NCI-H1436 (cell line): ENCODE data around the gene SPTBN4.

Experiments
- DNase-seq: peaks from one replicate; lab custom pipeline; 2025; lab: John Stamatoyannopoulos, UW

The SPTBN4 gene

DNA sequence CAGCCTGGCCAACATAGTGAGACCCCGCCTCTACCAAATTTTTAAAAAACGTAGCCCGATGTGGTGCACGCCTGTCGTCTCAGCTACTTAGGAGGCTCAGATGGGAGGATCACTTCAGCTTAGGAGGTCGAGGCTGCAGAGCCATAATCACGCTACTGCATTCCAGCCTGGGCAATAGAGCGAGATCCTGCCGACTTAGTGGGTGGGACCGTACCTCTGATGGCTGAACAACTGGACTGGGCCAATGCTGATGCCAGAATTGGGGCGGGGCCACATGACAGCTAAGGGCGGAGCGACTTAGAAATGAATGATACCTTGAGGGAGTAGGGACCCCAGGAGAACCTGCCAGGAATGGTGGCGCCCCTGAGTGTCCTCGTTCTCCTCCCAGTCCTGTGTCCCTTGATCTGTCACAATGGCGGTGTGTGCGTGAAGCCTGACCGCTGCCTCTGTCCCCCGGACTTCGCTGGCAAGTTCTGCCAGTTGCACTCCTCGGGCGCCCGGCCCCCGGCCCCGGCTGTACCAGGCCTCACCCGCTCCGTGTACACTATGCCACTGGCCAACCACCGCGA, 137.9 kb downstream of the SPTBN4 start:
- no peak for DNase-seq

DNA sequence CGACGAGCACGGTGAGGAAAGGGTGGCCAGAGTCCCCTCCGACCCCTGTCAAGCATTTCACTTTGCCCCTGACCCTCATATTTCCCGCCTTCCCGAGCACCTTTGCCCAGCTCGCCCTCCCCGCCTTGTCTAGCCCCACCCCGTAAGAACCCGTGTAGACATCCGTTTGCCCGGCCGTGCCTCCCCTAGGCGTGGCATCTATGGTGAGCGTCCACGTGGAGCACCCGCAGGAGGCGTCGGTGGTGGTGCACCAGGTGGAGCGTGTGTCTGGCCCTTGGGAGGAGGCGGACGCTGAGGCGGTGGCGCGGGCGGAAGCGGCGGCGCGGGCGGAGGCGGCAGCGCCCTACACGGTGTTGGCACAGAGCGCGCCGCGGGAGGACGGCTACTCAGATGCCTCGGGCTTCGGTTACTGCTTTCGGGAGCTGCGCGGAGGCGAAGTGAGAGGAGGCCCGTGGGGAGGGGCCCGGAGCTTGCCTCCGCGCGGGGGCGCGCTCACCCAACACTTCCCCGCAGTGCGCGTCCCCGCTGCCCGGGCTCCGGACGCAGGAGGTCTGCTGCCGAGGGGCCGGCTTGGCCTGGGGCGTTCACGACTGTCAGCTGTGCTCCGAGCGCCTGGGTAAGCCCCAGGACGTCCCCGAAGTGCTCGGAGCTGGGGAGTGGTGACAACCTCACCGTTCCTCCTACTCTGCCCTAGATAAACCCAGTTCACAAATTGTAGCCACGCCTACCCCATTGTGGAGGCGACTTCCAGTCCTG, 138.6 kb downstream of the SPTBN4 start:
- DNase-seq: peak; percentile 33

DNA sequence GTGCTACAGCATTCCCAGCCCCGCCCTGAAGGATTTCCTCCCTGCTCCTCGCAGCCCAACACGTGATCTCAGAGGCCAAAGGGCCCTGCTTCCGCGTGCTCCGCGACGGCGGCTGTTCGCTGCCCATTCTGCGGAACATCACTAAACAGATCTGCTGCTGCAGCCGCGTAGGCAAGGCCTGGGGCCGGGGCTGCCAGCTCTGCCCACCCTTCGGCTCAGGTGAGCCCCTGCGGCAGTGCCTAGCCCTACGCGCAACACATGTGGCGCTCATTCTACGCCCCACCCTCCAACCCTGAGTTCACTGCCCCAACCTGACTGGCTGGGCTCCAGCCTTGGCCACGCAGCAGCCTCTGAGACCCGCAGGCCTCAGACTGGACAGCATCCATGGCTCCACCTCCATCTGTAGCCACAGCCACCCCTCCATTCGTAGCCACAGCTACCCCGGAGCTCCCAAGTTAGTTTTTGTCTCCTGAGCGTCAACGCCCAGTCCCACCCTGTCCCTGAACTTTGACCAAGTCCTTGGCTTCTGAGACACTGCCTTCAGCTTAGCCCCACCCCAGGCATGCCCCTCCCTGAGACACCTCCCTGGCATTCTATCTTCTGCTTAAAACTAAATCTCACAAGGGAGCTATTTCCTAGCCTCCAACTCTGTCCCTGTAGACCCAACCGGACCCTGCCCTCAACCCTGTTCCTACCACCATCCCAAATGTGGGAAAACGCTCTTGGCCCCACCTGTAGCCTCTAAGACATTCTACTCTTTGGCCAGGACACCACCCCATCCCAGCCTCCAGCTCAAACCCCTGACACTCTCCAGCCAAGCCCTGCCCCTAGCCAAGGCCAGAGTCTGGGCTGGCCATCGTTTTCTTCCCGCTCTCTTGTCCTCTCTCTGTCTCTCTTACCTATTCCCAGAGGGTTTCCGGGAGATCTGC, 140.8 kb downstream of the SPTBN4 start:
- no peak for DNase-seq

DNA sequence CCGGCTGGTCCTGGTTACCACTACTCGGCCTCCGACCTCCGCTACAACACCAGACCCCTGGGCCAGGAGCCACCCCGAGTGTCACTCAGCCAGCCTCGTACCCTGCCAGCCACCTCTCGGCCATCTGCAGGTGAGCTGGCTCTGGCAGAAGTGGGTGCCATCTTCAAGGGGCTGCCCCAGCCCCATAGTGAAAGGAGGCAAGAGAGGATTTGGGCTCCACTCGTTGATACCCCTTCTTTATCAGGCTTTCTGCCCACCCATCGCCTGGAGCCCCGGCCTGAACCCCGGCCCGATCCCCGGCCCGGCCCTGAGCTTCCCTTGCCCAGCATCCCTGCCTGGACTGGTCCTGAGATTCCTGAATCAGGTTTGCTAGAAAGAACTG, 141.4 kb downstream of the SPTBN4 start:
- no peak for DNase-seq

DNA sequence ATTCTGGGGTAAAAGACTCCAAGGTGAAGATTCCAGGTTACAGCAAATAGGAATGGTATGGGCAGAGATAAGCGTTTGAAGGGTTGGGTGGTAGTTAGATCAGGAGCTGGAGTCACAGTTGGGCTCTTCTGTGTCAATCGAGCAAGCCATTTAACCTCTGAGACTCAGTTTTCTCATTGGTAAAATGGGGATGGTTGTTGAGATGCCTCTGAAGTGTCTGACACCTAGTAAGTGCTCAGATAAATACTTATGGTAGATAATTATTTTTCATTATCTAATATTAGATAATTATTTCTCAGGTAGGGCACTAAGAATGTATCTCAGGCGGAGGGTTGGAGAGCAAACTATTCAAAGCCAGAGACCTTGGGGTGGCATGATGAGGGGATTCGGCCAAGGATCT, 142.2 kb downstream of the SPTBN4 start:
- no peak for DNase-seq

DNA sequence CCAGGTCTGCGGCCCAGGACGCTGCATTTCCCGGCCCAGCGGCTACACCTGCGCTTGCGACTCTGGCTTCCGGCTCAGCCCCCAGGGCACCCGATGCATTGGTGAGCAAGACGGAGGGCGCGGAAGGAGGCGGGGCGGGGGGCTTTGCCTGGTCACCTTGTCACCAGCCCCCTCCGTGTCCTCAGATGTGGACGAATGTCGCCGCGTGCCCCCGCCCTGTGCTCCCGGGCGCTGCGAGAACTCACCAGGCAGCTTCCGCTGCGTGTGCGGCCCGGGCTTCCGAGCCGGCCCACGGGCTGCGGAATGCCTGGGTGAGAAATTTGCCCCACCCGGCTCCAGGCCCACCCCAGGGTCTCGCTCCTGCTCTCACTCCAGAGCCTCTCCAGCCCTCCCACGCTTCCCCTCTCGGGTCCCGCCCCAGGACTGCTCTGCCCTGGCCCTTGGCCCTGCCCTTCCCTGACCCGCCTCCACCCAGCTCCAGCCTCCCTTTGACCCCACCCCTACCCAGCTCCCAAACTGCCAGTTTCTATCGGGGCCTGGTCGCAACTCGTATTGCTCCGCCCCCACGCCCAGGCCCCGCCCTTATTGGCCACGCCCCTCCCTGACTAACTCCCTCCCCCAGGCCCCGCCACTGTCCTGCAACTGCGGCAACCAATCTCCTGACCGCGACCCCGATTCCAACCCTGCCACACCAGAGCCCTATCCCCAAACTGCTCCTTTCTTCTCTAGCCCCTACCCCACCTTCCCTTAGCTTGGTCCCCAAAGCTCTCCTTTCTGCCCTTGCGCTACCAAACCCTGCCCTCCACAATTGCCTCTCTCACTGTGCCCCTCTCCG, 143.0 kb downstream of the SPTBN4 start:
- peak; percentile 80 for DNase-seq

DNA sequence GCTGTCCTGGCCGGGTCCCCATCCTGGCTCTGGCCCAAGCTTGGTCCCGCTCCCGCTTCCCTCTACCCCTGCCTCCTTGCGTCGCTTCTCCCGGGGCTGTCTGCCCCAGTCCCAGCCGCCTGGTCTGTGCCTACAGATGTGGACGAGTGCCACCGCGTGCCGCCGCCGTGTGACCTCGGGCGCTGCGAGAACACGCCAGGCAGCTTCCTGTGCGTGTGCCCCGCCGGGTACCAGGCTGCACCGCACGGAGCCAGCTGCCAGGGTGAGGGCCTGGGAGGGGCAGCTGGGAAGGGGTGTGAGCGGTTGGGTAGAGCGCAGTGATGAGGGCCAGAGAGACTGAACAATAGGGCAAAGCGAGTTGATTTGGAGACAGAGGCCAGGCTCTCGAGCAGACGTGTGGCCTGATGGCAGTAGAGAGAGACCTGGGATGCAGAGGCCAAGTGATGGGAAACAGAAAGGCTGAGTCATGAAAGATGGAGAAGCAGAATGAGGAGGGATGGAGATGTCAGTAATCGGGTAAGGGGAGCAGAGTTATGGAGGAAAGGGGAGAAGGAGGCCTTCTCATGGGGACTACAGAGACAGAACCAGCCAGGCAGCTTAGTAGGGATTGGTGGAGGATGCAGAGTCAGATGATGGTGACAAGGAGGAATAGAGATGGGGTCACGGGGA, 143.7 kb downstream of the SPTBN4 start:
- peak; percentile 36 for DNase-seq

DNA sequence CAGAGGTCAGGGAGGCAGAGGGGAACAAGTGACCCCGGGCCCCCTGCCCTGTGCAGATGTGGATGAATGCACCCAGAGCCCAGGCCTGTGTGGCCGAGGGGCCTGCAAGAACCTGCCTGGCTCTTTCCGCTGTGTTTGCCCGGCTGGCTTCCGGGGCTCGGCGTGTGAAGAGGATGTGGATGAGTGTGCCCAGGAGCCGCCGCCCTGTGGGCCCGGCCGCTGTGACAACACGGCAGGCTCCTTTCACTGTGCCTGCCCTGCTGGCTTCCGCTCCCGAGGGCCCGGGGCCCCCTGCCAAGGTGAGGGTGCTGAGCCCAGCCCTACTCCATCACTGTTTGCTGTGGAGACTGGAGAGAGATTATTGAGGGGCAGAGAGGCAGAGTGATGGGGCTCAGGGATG, 144.3 kb downstream of the SPTBN4 start:
- DNase-seq: no peak

DNA sequence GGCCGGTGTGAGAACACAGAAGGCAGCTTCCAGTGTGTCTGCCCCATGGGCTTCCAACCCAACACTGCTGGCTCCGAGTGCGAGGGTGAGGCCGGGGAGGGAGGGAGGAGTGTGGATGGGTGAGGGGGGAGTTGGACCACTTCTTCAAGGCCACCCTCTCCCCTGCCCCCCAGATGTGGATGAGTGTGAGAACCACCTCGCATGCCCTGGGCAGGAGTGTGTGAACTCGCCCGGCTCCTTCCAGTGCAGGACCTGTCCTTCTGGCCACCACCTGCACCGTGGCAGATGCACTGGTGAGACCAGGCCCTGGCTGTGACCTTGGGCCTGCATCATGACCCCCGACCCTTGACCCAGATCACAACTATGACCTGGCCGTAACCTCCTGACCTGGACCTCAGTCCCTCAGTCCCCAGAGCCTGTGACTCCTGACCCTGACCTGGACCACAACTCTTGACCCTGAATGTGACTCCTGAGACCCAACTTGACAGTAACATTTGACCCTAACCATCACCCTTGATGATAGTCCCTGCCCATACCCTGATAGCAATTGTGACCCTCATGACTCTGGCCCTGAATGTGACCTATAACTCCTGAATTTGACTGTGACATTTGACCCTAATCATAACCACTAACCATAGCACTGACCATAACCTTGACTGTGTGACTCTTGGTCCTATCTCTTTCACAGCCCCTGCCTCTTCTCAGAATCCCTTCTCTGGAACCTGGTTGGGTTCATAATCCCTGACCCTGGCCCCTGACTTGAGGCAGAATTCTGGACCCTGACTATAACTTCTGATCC, 145.3 kb downstream of the SPTBN4 start:
- no peak for DNase-seq

DNA sequence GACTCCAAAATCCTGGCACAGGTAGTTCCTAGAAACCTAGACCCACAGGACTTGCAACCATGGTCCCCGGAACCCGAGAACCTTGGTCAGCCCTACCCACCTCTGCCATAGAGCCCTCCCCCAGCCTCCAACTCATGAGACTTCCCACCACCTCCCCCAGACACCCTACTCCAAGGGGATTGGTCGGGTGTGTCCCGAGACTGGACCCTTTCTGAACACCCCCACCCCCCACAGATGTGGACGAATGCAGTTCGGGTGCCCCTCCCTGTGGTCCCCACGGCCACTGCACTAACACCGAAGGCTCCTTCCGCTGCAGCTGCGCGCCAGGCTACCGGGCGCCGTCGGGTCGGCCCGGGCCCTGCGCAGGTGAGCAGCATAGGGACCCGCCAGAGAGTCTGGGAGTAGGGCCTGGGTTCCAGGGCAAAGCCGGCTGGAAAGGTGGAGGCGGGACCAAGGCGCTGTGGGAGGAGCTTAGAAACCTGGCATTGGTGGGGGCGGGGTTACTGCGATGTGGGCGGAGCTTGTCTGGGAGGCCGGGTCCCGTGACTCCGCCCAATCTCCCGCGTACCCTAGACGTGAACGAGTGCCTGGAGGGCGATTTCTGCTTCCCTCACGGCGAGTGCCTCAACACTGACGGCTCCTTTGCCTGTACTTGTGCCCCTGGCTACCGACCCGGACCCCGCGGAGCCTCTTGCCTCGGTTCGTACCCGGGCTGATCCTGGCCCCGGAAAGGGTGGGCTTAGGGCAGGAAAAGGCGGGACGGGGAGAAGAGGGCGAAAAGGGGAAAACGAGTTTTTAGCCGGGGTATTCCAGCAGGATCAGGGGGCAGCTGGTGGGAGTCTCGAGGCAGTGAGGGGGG, 146.3 kb downstream of the SPTBN4 start:
- peak; percentile 79 for DNase-seq

DNA sequence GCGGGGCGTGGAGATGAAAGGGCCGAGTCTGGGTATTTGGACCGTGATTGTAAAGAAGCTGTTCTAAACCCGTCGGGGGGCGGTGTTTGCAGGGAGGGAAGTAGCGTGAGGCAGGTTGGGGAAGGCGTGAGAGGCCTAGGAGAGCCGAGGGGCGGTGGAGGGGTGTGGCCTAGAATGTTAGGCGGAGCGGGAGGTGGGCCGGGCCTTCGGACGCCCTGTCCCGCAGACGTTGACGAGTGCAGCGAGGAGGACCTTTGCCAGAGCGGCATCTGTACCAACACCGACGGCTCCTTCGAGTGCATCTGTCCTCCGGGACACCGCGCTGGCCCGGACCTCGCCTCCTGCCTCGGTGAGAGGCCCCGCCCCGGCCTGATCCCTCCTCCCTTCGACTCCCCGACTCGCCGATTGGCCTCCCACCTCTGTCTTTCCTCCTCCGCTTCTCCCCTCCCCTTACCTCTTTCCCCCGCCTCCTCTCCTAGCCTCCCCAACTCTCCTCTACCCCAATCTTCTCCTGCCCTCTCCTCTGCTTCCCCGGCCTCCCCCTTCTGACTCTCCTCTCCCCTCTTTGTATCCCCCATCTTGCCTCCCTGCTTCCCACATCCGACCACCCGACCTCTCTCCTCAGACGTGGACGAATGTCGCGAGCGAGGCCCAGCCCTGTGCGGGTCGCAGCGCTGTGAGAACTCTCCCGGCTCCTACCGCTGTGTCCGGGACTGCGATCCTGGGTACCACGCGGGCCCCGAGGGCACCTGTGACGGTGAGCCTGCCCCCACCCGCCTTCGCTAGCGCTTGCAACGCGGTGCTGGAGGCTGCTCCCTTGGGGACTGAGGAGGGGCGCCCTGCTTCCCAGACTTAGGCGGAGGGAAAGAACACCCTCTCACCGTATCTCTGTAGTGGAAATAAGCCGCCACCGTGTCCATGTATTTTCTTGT, 147.2 kb downstream of the SPTBN4 start:
- peak; percentile 88 for DNase-seq

DNA sequence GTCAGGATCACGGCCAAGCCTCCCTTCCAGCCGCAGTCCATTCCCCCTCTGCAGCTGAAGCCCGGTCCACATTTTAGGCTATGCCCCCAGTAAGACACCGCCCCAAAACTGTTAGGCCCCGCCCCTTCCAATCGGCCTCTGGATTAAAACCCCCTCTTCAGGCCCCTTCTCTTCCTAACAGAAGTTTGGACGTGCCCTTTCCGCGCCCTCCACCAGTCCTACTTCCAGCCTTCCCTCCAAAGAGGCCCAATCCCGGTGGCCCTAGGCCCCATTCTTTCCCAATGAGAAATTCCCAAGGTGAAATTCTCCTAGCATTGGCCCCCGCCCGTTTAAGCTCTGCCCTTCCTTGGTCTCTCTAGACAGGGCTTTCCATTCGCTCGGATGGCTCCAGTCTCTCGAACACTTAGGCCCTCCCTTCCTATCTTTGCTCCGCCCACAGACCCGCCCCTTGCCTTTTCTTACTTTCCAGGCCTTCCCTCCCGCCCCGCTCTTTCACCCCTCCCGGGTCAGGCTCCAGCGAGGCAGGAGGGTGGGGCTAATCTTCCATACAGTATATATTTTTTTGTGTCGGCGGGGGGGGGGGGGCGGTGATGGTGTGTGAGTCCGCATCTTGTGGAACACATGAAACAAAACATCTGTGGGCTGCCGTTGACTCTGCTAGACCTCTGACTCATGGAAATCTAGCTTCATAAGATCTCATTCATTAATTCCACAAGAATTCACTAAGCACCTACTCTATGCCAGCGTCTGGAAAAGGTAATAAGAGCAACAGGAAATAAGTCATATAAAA, 148.0 kb downstream of the SPTBN4 start:
- no peak for DNase-seq

DNA sequence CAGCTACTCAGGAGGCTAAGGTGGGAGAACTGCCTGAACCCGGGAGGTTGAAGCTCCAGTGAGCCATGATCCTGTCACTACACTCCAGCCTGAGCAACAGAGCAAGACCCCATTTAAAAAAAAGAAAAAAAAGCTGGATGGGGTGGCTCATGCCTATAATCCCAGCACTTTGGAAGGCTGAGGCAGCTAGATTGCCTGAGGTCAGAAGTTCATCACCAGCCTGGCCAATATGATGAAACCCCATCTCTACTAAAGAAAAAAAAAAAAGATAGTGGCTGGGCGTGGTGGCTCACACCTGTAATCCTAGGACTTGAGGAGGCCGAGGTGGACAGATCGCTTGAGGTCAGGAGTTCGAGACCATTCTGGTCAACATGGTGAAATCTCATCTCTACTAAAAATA, 149.4 kb downstream of the SPTBN4 start:
- no peak for DNase-seq

DNA sequence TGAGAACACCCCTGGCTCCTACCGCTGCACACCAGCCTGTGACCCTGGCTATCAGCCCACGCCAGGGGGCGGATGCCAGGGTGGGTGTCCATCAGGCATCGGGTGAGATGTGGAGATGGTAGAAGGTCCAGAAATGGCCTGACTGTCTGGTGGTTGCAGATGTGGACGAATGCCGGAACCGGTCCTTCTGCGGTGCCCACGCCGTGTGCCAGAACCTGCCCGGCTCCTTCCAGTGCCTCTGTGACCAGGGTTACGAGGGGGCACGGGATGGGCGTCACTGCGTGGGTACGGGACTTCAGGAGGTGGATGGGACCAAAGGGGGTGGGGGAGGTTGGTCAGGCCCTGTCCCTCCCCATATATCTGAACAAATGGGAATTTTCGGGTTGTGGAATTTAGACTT, 150.1 kb downstream of the SPTBN4 start:
- no peak for DNase-seq

DNA sequence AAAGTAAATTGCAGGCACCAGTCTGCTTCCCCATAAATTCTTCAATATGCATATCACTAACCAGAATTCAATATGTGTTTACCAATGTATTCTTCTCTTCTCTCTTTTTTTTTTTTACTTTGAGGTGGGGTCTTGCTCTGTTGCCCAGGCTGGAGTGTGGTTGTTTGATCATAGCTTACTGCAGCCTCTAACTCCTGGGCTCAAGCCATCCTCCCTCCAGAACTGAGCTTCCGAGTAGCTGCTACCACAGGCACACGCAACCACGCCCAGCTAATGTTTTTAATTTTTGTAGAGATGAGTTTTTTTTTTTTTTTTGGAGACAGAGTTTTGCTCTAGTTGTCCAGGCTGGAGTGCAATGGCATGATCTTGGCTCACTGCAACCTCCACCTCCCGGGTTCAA, 151.2 kb downstream of the SPTBN4 start:
- DNase-seq: no peak

DNA sequence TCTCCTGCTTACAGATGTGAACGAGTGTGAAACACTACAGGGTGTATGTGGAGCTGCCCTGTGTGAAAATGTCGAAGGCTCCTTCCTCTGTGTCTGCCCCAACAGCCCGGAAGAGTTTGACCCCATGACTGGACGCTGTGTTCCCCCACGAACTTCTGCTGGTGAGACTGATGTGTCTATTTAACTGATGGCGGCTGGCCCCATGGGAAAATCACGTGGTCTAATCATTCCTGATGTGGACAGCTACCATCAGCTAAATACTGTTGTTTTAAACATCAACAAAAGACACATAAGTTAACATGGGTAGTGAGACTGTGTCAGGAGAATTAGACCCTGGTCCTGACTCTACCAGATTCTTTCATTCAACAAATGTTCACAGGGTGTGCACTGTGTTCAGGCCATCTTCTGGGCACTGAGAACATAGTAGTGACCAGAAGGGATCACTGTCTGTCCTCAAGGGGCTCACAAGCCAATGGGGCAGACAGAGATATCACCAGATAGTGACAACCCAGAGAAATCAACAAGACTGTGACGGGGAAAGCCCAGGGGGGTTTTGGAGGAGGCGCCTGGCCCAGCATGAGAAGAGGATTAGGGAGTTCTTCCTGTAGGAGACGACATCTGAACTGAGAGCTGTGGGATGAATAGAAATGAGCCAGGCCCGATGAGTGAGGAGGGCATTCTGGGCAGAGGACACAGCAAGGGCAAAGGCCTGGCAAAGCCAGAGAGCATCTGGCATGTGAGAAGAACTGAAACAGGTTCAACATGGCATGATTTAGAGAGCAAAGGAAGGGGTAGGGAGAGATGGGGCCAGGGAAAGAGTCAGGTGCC, 152.7 kb downstream of the SPTBN4 start:
- no peak for DNase-seq

DNA sequence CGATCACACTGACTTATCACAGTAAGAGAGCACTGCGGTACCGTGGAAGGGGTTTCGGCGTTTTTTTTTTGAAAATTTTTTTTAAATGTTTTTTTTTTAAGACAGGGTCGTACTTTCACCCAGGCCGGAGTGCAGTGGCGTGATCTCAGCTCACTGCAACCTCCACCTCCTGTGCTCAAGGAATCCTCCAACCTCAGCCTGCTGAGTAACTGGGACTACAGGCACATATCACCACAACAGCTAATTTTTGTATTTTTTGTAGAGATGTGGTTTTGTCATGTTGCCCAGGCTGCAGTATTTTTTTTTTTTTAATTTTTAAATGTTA, 153.3 kb downstream of the SPTBN4 start:
- no peak for DNase-seq
